RWPE2 (cell line): ENCODE measurements around the gene NPPB.
A peak's percentile ranks its signal among the peaks of the same experiment; 100 is the strongest.

Experiments
- ATAC-seq: fragments of 200-7000 bp; cut with Tn5 transposase; 3 replicates; pipeline ENCODE4 v1.9.1; 2021; ENCODE audit warnings: low read depth
- DNase-seq: peaks from one replicate; pipeline ENCODE4 v3.0.0-alpha.2; 2020; ENCODE audit warnings: low spot score
- H3K27ac ChIP-seq: fragments of 450-650 bp; 2 replicates; pipeline ENCODE4 v1.5.1; 2017; ENCODE audit warnings: mild to moderate bottlenecking; ENCODE audit not compliant: poor library complexity, severe bottlenecking
- H3K27me3 ChIP-seq: fragments of 250-450 bp; sonication (Bioruptor Pico); 2 replicates; pipeline ENCODE4 v1.5.1; 2021; ENCODE audit warnings: mild to moderate bottlenecking, moderate library complexity; ENCODE audit not compliant: insufficient read depth, poor library complexity, severe bottlenecking
- H3K36me3 ChIP-seq: fragments of 250-450 bp; sonication (Bioruptor Pico); 2 replicates; pipeline ENCODE4 v1.5.1; 2020; ENCODE audit warnings: low read depth, mild to moderate bottlenecking, moderate library complexity
- H3K4me1 ChIP-seq: fragments of 250-450 bp; sonication (Bioruptor Pico); 2 replicates; pipeline ENCODE4 v1.5.1; 2021; ENCODE audit warnings: mild to moderate bottlenecking, moderate library complexity; ENCODE audit not compliant: insufficient read depth, poor library complexity, severe bottlenecking
- H3K4me3 ChIP-seq: fragments of 250-450 bp; sonication (Bioruptor Pico); 2 replicates; pipeline ENCODE4 v1.5.1; 2021; ENCODE audit warnings: mild to moderate bottlenecking, moderate library complexity; ENCODE audit not compliant: severe bottlenecking
- H3K9me3 ChIP-seq: fragments of 250-450 bp; sonication (Bioruptor Pico); 2 replicates; pipeline ENCODE4 v1.5.1; 2021; ENCODE audit warnings: mild to moderate bottlenecking, moderate library complexity; ENCODE audit not compliant: severe bottlenecking
- CTCF ChIP-seq: fragments of 450-650 bp; IDR thresholded peaks from one replicate; pipeline ENCODE4 v1.5.1; 2017; ENCODE audit warnings: mild to moderate bottlenecking, moderate library complexity; ENCODE audit not compliant: poor library complexity, severe bottlenecking

Gene NPPB

GRCh38 chr1:11885916-11886315, 27.2 kb upstream of the NPPB start:
- Histone ChIP-seq H3K9me3 (no peaks in the 10 kb centered on the region), H3K4me1 (no peaks in the 10 kb centered on the region), H3K36me3 (no peaks in the 10 kb centered on the region), H3K4me3 (no peak overlapping the region), H3K27ac (no peak overlapping the region), H3K27me3 (no peaks in the 10 kb centered on the region)
- no peak for TF ChIP-seq CTCF
- DNase-seq (no peak), ATAC-seq (no peak)

GRCh38 chr1:11882814-11883538, 24.2 kb upstream of the NPPB start:
- DNase-seq, result no peak
- ATAC-seq, result peak; percentile 42; the same call in 2 of the 3 replicates
- Histone ChIP-seq H3K27me3 (no peaks in the 10 kb centered on the region), H3K4me1 (no peaks in the 10 kb centered on the region), H3K4me3 (no peak overlapping the region), H3K27ac (no peak overlapping the region), H3K9me3 (no peaks in the 10 kb centered on the region), H3K36me3 (no peaks in the 10 kb centered on the region)
- TF ChIP-seq CTCF, result no peak

GRCh38 chr1:11881749-11882441, 23.1 kb upstream of the NPPB start:
- H3K27me3 ChIP-seq, result no peaks in the 10 kb centered on the region
- no peak overlapping the region for H3K4me3 ChIP-seq
- DNase-seq (no peak), ATAC-seq (peak; percentile 41; the same call in 1 of the 3 replicates)
- no peaks in the 10 kb centered on the region for H3K36me3 ChIP-seq
- no peak for TF ChIP-seq CTCF
- no peaks in the 10 kb centered on the region for H3K4me1 ChIP-seq
- H3K27ac ChIP-seq, result no peak overlapping the region
- no peaks in the 10 kb centered on the region for H3K9me3 ChIP-seq

GRCh38 chr1:11880911-11881748, 22.4 kb upstream of the NPPB start:
- Histone ChIP-seq H3K36me3 (no peaks in the 10 kb centered on the region), H3K27ac (no peak overlapping the region), H3K4me1 (no peaks in the 10 kb centered on the region), H3K27me3 (peaks cover 4% of the 10 kb centered on the region), H3K9me3 (no peaks in the 10 kb centered on the region), H3K4me3 (no peak overlapping the region)
- no peak for TF ChIP-seq CTCF
- ATAC-seq (no peak; the same call in 2 of the 3 replicates), DNase-seq (no peak)
